Calu3 (cell line): ENCODE results near the gene FRY. TPM values are rescaled to one million over a fixed set of nuclear protein-coding genes. Genes with fewer than 3 reads are reported as not detected.

Source experiments
- BruUV-seq: library from RNA; stranded (reverse); fragments of 400-500 nt; replicated peaks from 2 replicates; lab custom pipeline; 2021; lab: Mats Ljungman, UMichigan
- CTCF ChIA-PET: fragments of 300-600 bp; sonication (Branson Sonifier 250); formaldehyde crosslinking; loops from one replicate; lab custom pipeline; 2022; ENCODE audit warnings: antibody characterized with exemption; lab: Charles Lee
- DNase-seq: peaks from one replicate; pipeline ENCODE4 v3.0.0; 2022
- H3K27ac Mint-ChIP-seq: one replicate; pipeline ENCODE4 v1.8.0; 2022; ENCODE audit warnings: mixed read lengths; ENCODE audit not compliant: unreplicated experiment
- H3K27me3 Mint-ChIP-seq: one replicate; pipeline ENCODE4 v1.8.0; 2022; ENCODE audit warnings: mixed read lengths; ENCODE audit not compliant: unreplicated experiment
- H3K36me3 Mint-ChIP-seq: one replicate; pipeline ENCODE4 v1.8.0; 2022; ENCODE audit warnings: mild to moderate bottlenecking, moderate library complexity, mixed read lengths; ENCODE audit not compliant: insufficient read depth, unreplicated experiment
- H3K4me1 Mint-ChIP-seq: one replicate; pipeline ENCODE4 v1.8.0; 2022; ENCODE audit warnings: mild to moderate bottlenecking, low read depth, mixed read lengths; ENCODE audit not compliant: unreplicated experiment
- H3K4me3 Mint-ChIP-seq: one replicate; pipeline ENCODE4 v1.8.0; 2022; ENCODE audit warnings: mild to moderate bottlenecking, low read depth, moderate library complexity, mixed read lengths; ENCODE audit not compliant: unreplicated experiment
- H3K9me3 Mint-ChIP-seq: one replicate; pipeline ENCODE4 v1.8.0; 2022; ENCODE audit warnings: low read depth, mixed read lengths; ENCODE audit not compliant: unreplicated experiment
- intact Hi-C: fragments of 100-400 bp; cut with micrococcal nuclease; formaldehyde crosslinking; loops from one replicate; pipeline ENCODE4 v1.10.0; 2022; ENCODE audit not compliant: unreplicated experiment
- total RNA-seq: library from RNA; stranded (reverse); gene quantifications from 2 replicates; pipeline ENCODE4 v1.2.3, GENCODE V29; 2022
- TF ChIP-seq, protein P1 (sequence below): fragments of 200-600 bp; IDR thresholded peaks from one replicate; pipeline ENCODE4 v1.8.0; 2022; ENCODE audit warnings: antibody characterized with exemption; ENCODE audit not compliant: unreplicated experiment

Gene FRY
- total RNA-seq, 1 experiment from 2014 or later, result 6.2 TPM

DNA sequence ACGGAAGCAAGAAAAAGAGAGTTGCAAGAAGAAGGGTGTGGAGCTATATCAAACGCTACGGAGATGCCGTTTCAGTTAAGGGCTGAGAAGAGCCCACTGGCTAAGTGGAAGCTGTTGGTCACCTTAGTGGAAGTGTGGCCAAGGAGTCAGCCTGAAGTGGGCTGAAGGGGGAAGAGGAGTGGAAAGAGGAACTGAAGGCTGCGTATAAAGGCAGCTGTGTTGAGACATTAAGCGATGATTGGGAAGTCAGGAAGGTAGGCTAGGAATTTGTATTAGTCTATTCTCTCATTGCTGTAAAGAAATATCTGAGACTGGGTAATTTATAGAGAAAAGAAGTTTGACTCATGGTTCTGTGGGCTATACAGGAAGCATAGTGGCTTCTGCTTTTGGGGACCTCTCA lies 14.1 kb upstream of the FRY start:
- no peaks in the 10 kb centered on the region for H3K27me3 Mint-ChIP-seq
- H3K9me3 Mint-ChIP-seq, result no peaks in the 10 kb centered on the region
- no peak overlapping the region for H3K4me3 Mint-ChIP-seq
- BruUV-seq, result no TSS peak
- intact Hi-C loops, result no loop called here
- H3K4me1 Mint-ChIP-seq, result no peaks in the 10 kb centered on the region
- TF ChIP-seq, protein P1, sequence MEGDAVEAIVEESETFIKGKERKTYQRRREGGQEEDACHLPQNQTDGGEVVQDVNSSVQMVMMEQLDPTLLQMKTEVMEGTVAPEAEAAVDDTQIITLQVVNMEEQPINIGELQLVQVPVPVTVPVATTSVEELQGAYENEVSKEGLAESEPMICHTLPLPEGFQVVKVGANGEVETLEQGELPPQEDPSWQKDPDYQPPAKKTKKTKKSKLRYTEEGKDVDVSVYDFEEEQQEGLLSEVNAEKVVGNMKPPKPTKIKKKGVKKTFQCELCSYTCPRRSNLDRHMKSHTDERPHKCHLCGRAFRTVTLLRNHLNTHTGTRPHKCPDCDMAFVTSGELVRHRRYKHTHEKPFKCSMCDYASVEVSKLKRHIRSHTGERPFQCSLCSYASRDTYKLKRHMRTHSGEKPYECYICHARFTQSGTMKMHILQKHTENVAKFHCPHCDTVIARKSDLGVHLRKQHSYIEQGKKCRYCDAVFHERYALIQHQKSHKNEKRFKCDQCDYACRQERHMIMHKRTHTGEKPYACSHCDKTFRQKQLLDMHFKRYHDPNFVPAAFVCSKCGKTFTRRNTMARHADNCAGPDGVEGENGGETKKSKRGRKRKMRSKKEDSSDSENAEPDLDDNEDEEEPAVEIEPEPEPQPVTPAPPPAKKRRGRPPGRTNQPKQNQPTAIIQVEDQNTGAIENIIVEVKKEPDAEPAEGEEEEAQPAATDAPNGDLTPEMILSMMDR, result no peak
- DNase-seq, result no peak
- CTCF ChIA-PET, result interaction anchor here (0.5 kb wide), 1 partner anchor 176 kb away, joined by 3 read pairs; no protein-coding TSS in a partner anchor
- H3K36me3 Mint-ChIP-seq, result no peaks in the 10 kb centered on the region
- H3K27ac Mint-ChIP-seq, result no peak overlapping the region

DNA sequence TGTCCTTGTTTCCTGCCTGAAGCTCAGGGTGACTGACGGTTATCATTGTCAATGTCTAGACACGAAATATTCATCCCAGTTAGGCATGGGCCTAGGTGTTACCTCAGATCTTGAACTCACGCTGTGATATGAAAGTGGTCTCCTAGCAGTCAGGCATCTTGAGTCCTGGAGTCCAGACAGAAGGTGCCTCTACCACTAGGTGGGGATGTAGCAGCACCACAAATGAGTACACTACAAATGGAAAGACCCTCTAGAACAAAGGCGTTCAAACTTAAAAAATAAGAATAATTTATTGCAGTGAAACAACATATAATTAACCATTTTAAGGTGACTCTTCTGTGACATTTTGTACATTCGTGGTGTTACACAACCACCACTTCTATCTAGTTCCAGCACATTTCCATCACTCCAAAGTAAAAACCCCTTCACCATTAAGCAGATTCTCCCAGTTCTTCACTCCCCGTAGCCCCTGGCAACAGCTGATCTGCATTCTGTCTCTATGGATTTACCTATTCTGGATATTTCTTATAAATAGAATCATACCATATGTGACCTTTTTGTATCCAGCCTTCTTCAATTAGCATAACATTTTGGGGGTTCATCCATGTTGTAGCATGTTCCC lies 11.9 kb upstream of the FRY start:
- Mint-ChIP-seq H3K36me3 (no peaks in the 10 kb centered on the region), H3K9me3 (no peaks in the 10 kb centered on the region)
- peak; percentile 40 for DNase-seq

DNA sequence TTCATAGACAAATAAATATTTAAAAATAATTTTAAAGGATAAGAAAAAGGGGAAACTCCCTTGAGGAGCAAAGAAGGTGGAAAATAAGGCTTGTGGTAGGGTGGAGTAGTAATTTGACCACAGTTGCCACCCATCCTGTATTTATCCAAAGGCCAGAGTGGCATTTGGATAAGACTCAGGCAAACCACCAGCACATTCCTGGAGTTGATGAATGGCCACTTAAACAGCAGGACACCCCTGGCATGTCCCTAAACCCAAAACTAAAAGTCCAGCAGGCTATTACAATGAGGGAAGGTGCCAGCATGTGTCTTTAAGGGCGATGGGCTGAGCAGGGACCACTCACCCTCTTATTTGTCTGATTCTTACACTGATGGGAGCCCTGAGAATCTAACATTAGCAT lies 9.8 kb upstream of the FRY start:
- H3K27me3 Mint-ChIP-seq, result no peaks in the 10 kb centered on the region
- TF ChIP-seq, protein P1, result no peak
- no peak overlapping the region for H3K27ac Mint-ChIP-seq
- H3K4me3 Mint-ChIP-seq, result no peak overlapping the region
- H3K4me1 Mint-ChIP-seq, result no peaks in the 10 kb centered on the region
- no peaks in the 10 kb centered on the region for H3K9me3 Mint-ChIP-seq
- CTCF ChIA-PET, result no interaction called here
- no peak for DNase-seq
- intact Hi-C loops, result no loop called here
- no TSS peak for BruUV-seq
- no peaks in the 10 kb centered on the region for H3K36me3 Mint-ChIP-seq

More for the DNA sequence above, 11.9 kb upstream of the FRY start:
- no peak overlapping the region for H3K27ac Mint-ChIP-seq
- BruUV-seq, result no TSS peak
- H3K4me1 Mint-ChIP-seq, result no peaks in the 10 kb centered on the region
- CTCF ChIA-PET, result no interaction called here
- no peak overlapping the region for H3K4me3 Mint-ChIP-seq
- no peaks in the 10 kb centered on the region for H3K27me3 Mint-ChIP-seq
- TF ChIP-seq, protein P1, result no peak
- intact Hi-C loops, result loop anchor here (1.0 kb wide), 1 partner anchor 291 kb away; no protein-coding TSS in a partner anchor

DNA sequence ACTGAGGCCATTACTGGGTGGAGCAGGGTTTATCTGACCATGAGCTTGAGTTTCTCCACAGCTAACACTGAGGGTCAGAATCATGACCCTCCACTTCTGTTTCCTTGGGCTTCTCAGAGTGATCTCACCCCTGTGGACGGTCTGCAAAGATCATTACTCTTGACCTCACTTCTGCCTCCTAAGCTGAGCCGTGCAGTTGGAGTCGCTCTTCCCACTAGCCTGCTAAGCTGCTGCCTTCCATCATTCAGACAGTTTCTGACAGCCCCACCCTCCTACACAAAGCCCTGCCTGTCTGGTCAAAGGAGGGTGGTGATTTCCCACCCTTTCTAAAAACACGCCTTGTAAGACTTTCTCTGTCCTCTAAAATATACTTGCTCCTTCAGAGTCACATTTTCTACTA lies 9.3 kb upstream of the FRY start:
- intact Hi-C loops, result no loop called here
- Mint-ChIP-seq H3K36me3 (no peaks in the 10 kb centered on the region), H3K4me3 (no peak overlapping the region), H3K9me3 (no peaks in the 10 kb centered on the region), H3K27me3 (no peaks in the 10 kb centered on the region), H3K4me1 (no peaks in the 10 kb centered on the region), H3K27ac (no peak overlapping the region)
- BruUV-seq, result no TSS peak
- TF ChIP-seq, protein P1, result no peak
- no peak for DNase-seq
- CTCF ChIA-PET, result no interaction called here
